GM12872 (cell line): ENCODE results near the gene METTL21C.

ENCODE experiments used
- CTCF ChIP-seq: IDR thresholded peaks from 3 replicates; pipeline ENCODE4 v1.5.1; 2011; ENCODE audit warnings: low read depth, mild to moderate bottlenecking, low read length, moderate library complexity; ENCODE audit not compliant: insufficient read depth

The METTL21C gene

GRCh38 chr13:102650444-102650843, 44.4 kb downstream of the METTL21C start:
- no peak for TF ChIP-seq CTCF

GRCh38 chr13:102648046-102648445, 46.8 kb downstream of the METTL21C start:
- no peak for TF ChIP-seq CTCF

GRCh38 chr13:102645701-102646100, 49.1 kb downstream of the METTL21C start:
- TF ChIP-seq CTCF: no peak

GRCh38 chr13:102643656-102644055, 51.2 kb downstream of the METTL21C start:
- TF ChIP-seq CTCF: no peak

GRCh38 chr13:102642475-102642874, 52.4 kb downstream of the METTL21C start:
- no peak for TF ChIP-seq CTCF

GRCh38 chr13:102642029-102642428, 52.8 kb downstream of the METTL21C start:
- no peak for TF ChIP-seq CTCF

- TF ChIP-seq CTCF: no peak
Measured at GRCh38 chr13:102638741-102639140, 56.1 kb downstream of the METTL21C start.
